T-helper 2 cell (primary cell): ENCODE data around the gene C19orf38.
"Not testable (repeated sequence)": the region's sequence is repeated elsewhere in the genome, so short reads cannot be mapped to it uniquely, and the experiment has no call there.

Experiments used
- DNase-seq, 5 experiments: peaks; one replicate each; pipeline versions ENCODE4 v3.0.0 to v3.0.0-alpha.2; 2012 to 2022

Gene C19orf38

GRCh38 chr19:10876459-10877240 lies 28.4 kb downstream of the C19orf38 start:
- no peak for DNase-seq

GRCh38 chr19:10877608-10878007 lies 29.4 kb downstream of the C19orf38 start:
- DNase-seq: not testable (repeated sequence)

GRCh38 chr19:10878253-10878652 lies 30.0 kb downstream of the C19orf38 start:
- DNase-seq: peak in 1 of 5 experiments; percentile 16

GRCh38 chr19:10881403-10882107 lies 33.3 kb downstream of the C19orf38 start:
- no peak for DNase-seq

- DNase-seq: no peak
Measured at GRCh38 chr19:10882108-10882457, 33.9 kb downstream of the C19orf38 start.

GRCh38 chr19:10884274-10884673 lies 36.1 kb downstream of the C19orf38 start:
- no peak for DNase-seq

- DNase-seq: no peak
Measured at GRCh38 chr19:10885201-10886169, 37.3 kb downstream of the C19orf38 start.

GRCh38 chr19:10887616-10888367 lies 39.6 kb downstream of the C19orf38 start:
- no peak for DNase-seq

- no peak for DNase-seq
Measured at GRCh38 chr19:10888421-10888866, 40.2 kb downstream of the C19orf38 start.

- DNase-seq: no peak
Measured at GRCh38 chr19:10889880-10890279, 41.7 kb downstream of the C19orf38 start.

GRCh38 chr19:10891405-10892086 lies 43.3 kb downstream of the C19orf38 start:
- DNase-seq: no peak

GRCh38 chr19:10892256-10892655 lies 44.0 kb downstream of the C19orf38 start:
- no peak for DNase-seq

- no peak for DNase-seq
Measured at GRCh38 chr19:10894911-10895213, 46.6 kb downstream of the C19orf38 start.

- no peak for DNase-seq
Measured at GRCh38 chr19:10895363-10895762, 47.1 kb downstream of the C19orf38 start.

- no peak for DNase-seq
Measured at GRCh38 chr19:10895920-10896319, 47.7 kb downstream of the C19orf38 start.

- peak in 1 of 5 experiments; percentile 48 for DNase-seq
Measured at GRCh38 chr19:10896851-10897526, 48.8 kb downstream of the C19orf38 start.

- no peak for DNase-seq
Measured at GRCh38 chr19:10898633-10899032, 50.4 kb downstream of the C19orf38 start.

GRCh38 chr19:10899151-10899653 lies 51.0 kb downstream of the C19orf38 start:
- no peak for DNase-seq

- DNase-seq: no peak
Measured at GRCh38 chr19:10907925-10908324, 59.7 kb downstream of the C19orf38 start.

GRCh38 chr19:10908380-10908960 lies 60.3 kb downstream of the C19orf38 start:
- DNase-seq: no peak
